CD8-positive, alpha-beta memory T cell (primary cell): ENCODE measurements around the gene EFNA2. TPM values are rescaled to one million over a fixed set of nuclear protein-coding genes. Genes with fewer than 3 reads are reported as not detected.

Experiments used
- CTCF ChIA-PET: fragments of 350-600 bp; sonication (Branson Sonifier 250); formaldehyde crosslinking; loops from one replicate; lab custom pipeline; 2021; ENCODE audit warnings: antibody characterized with exemption; lab: Charles Lee
- POLR2A ChIA-PET: fragments of 350-600 bp; sonication (Branson Sonifier 250); formaldehyde crosslinking; loops from one replicate; lab custom pipeline; 2021; ENCODE audit warnings: antibody characterized with exemption; lab: Charles Lee
- DNase-seq, 5 donors: peaks; one replicate each; pipeline versions ENCODE4 v3.0.0 to v3.0.0-alpha.2; 2020 to 2022; ENCODE audit warnings: mixed read lengths in 1 of 5
- H3K27ac ChIP-seq: one replicate; pipeline ENCODE4 v1.7.0; 2013; ENCODE audit warnings: low read depth, mild to moderate bottlenecking, low read length, moderate library complexity
- H3K27me3 ChIP-seq: 2 replicates; pipeline ENCODE4 v1.7.0; 2013; ENCODE audit warnings: low read length, mild to moderate bottlenecking; ENCODE audit not compliant: insufficient read depth, poor library complexity, severe bottlenecking
- H3K36me3 ChIP-seq: 2 replicates; pipeline ENCODE4 v1.7.0; 2013; ENCODE audit warnings: mild to moderate bottlenecking, low read length, moderate library complexity; ENCODE audit not compliant: insufficient read depth
- H3K4me1 ChIP-seq: 2 replicates; pipeline ENCODE4 v1.7.0; 2013; ENCODE audit warnings: mild to moderate bottlenecking, low read length, moderate library complexity; ENCODE audit not compliant: insufficient read depth
- H3K4me3 ChIP-seq: 2 replicates; pipeline ENCODE4 v1.7.0; 2013; ENCODE audit warnings: mild to moderate bottlenecking, low read length
- H3K9me3 ChIP-seq: 2 replicates; pipeline ENCODE4 v1.7.0; 2013; ENCODE audit warnings: mild to moderate bottlenecking, low read length
- H3K27ac Mint-ChIP-seq, 8 donors: one replicate each; pipeline ENCODE4 v1.8.0; 2020 to 2021; ENCODE audit warnings: mixed read lengths in 8 of 8, mild to moderate bottlenecking in 6 of 8, inconsistent platforms in 3 of 8, moderate library complexity in 3 of 8
- H3K27me3 Mint-ChIP-seq, 2 donors: one replicate each; pipeline ENCODE4 v1.8.0; 2020 to 2021; ENCODE audit warnings: mixed read lengths in 2 of 2, mild to moderate bottlenecking in 1 of 2, moderate library complexity in 1 of 2
- H3K36me3 Mint-ChIP-seq, 3 donors: one replicate each; pipeline ENCODE4 v1.8.0; 2020 to 2021; ENCODE audit warnings: mixed read lengths in 3 of 3, inconsistent platforms in 1 of 3, mild to moderate bottlenecking in 1 of 3
- H3K4me1 Mint-ChIP-seq, 3 donors: one replicate each; pipeline ENCODE4 v1.8.0; 2020 to 2021; ENCODE audit warnings: mixed read lengths in 3 of 3, inconsistent platforms in 1 of 3, mild to moderate bottlenecking in 1 of 3
- H3K4me3 Mint-ChIP-seq, 7 donors: one replicate each; pipeline ENCODE4 v1.8.0; 2020 to 2021; ENCODE audit warnings: mixed read lengths in 7 of 7, mild to moderate bottlenecking in 6 of 7, moderate library complexity in 4 of 7, inconsistent platforms in 2 of 7
- H3K9me3 Mint-ChIP-seq, 5 donors: one replicate each; pipeline ENCODE4 v1.8.0; 2020 to 2022; ENCODE audit warnings: mixed read lengths in 5 of 5, mild to moderate bottlenecking in 3 of 5, moderate library complexity in 2 of 5, inconsistent platforms in 1 of 5
- polyA plus RNA-seq: library from polyadenylated mRNA; unstranded; fragments of 300-500 nt; fragmentation: Illumina TruSeq; gene quantifications from one replicate; pipeline ENCODE4 v1.2.3, GENCODE V29; 2021
- total RNA-seq, 2 experiments: library from RNA; stranded (reverse); gene quantifications; one replicate each; pipeline ENCODE4 v1.2.3, GENCODE V29; 2021

Gene EFNA2
- total and polyA plus RNA-seq, 3 experiments from 2014 or later: not detected

GRCh38 chr19:1258707-1259205, 26.9 kb upstream of the EFNA2 start:
- peak overlapping the region; percentile 85 to 91 (median 88) for H3K4me3 Mint-ChIP-seq
- Histone ChIP-seq H3K27ac (peak overlapping the region; percentile 98), H3K27me3 (no peaks in the 10 kb centered on the region), H3K4me1 (peaks cover 83% of the 10 kb centered on the region), H3K36me3 (peaks cover 30% of the 10 kb centered on the region), H3K4me3 (peak overlapping the region; percentile 86), H3K9me3 (no peaks in the 10 kb centered on the region)
- CTCF ChIA-PET: interaction anchor here (1.1 to 7.9 kb wide), 3 partner anchors 9 to 14 kb away, joined by 5 to 99 read pairs (median 18); partner anchors contain the start of gene CIRBP
- peaks cover 0 to 7% of the 10 kb centered on the region in 2 donors for H3K27me3 Mint-ChIP-seq
- POLR2A ChIA-PET: interaction anchor here (0.6 to 4.1 kb wide), 7 partner anchors 8 to 230 kb away, joined by 3 to 41 read pairs (median 5); partner anchors contain the start of gene CIRBP
- H3K36me3 Mint-ChIP-seq: peaks cover 4 to 47% (median 7%) of the 10 kb centered on the region in 3 donors
- no peak for DNase-seq
- peaks cover 49 to 79% (median 49%) of the 10 kb centered on the region in 3 donors for H3K4me1 Mint-ChIP-seq
- H3K27ac Mint-ChIP-seq: peak overlapping the region; percentile 97 to 100 (median 98)
- H3K9me3 Mint-ChIP-seq: no peaks in the 10 kb centered on the region

GRCh38 chr19:1259206-1259875, 26.3 kb upstream of the EFNA2 start:
- Histone ChIP-seq H3K27me3 (no peaks in the 10 kb centered on the region), H3K4me3 (peak overlapping the region; percentile 86), H3K4me1 (peaks cover 77% of the 10 kb centered on the region), H3K9me3 (no peaks in the 10 kb centered on the region), H3K27ac (peak overlapping the region; percentile 98), H3K36me3 (peaks cover 25% of the 10 kb centered on the region)
- Mint-ChIP-seq H3K4me3 (peak overlapping the region; percentile 85 to 91 (median 88)), H3K27me3 (peaks cover 0 to 7% of the 10 kb centered on the region in 2 donors), H3K36me3 (peaks cover 4 to 46% (median 7%) of the 10 kb centered on the region in 3 donors), H3K27ac (peak overlapping the region; percentile 97 to 100 (median 98)), H3K4me1 (peaks cover 48 to 81% (median 49%) of the 10 kb centered on the region in 3 donors), H3K9me3 (no peaks in the 10 kb centered on the region)
- ChIA-PET POLR2A (interaction anchor here (0.6 to 4.1 kb wide), 5 partner anchors 9 to 262 kb away, joined by 3 to 41 read pairs (median 5); partner anchors contain the start of gene CIRBP), CTCF (interaction anchor here (1.1 to 7.9 kb wide), 4 partner anchors 8 to 15 kb away, joined by 3 to 99 read pairs (median 12); partner anchors contain the start of gene CIRBP)
- DNase-seq: peak; percentile 66 to 86 (median 80)

GRCh38 chr19:1259876-1260748, 25.6 kb upstream of the EFNA2 start:
- peaks cover 0 to 5% of the 10 kb centered on the region in 2 donors for H3K27me3 Mint-ChIP-seq
- no peaks in the 10 kb centered on the region for H3K27me3 ChIP-seq
- H3K9me3 ChIP-seq: no peaks in the 10 kb centered on the region
- peak overlapping the region; percentile 98 for H3K27ac ChIP-seq
- H3K27ac Mint-ChIP-seq: peak overlapping the region; percentile 97 to 100 (median 98)
- H3K9me3 Mint-ChIP-seq: no peaks in the 10 kb centered on the region
- peak; percentile 52 to 78 (median 63) for DNase-seq
- H3K4me3 Mint-ChIP-seq: peak overlapping the region; percentile 87 to 96 (median 91)
- ChIA-PET POLR2A (interaction anchor here (0.6 to 4.1 kb wide), 10 partner anchors 9 to 263 kb away, joined by 3 to 41 read pairs (median 4); partner anchors contain the start of gene CIRBP), CTCF (interaction anchor here (1.1 to 10.3 kb wide), 4 partner anchors 9 to 16 kb away, joined by 3 to 484 read pairs (median 12); partner anchors contain the start of genes ATP5F1D and CIRBP)
- peaks cover 73% of the 10 kb centered on the region for H3K4me1 ChIP-seq
- H3K4me3 ChIP-seq: peak overlapping the region; percentile 86
- peaks cover 17% of the 10 kb centered on the region for H3K36me3 ChIP-seq
- peaks cover 4 to 38% (median 4%) of the 10 kb centered on the region in 3 donors for H3K36me3 Mint-ChIP-seq
- H3K4me1 Mint-ChIP-seq: peaks cover 44 to 79% (median 45%) of the 10 kb centered on the region in 3 donors

- CTCF ChIA-PET: interaction anchor here (1.2 to 10.3 kb wide), 3 partner anchors 8 to 59 kb away, joined by 3 to 484 read pairs (median 4); partner anchors contain the start of gene ATP5F1D
- DNase-seq: peak; percentile 95 to 99 (median 97)
- Mint-ChIP-seq H3K27ac (peak overlapping the region; percentile 98 to 100 (median 100)), H3K36me3 (peaks cover 4 to 30% (median 4%) of the 10 kb centered on the region in 3 donors), H3K9me3 (no peaks in the 10 kb centered on the region), H3K27me3 (peaks cover 0 to 5% of the 10 kb centered on the region in 2 donors), H3K4me1 (peaks cover 46 to 79% (median 48%) of the 10 kb centered on the region in 3 donors), H3K4me3 (peak overlapping the region; percentile 89 to 96 (median 92))
- H3K36me3 ChIP-seq: peaks cover 9% of the 10 kb centered on the region
- peak overlapping the region; percentile 98 for H3K27ac ChIP-seq
- peaks cover 70% of the 10 kb centered on the region for H3K4me1 ChIP-seq
- POLR2A ChIA-PET: interaction anchor here (0.7 to 4.1 kb wide), 8 partner anchors 8 to 193 kb away, joined by 3 to 41 read pairs (median 5); partner anchors contain the start of gene CIRBP
- no peaks in the 10 kb centered on the region for H3K27me3 ChIP-seq
- H3K4me3 ChIP-seq: peak overlapping the region; percentile 95
- no peaks in the 10 kb centered on the region for H3K9me3 ChIP-seq
Observed at GRCh38 chr19:1260749-1261537, 24.7 kb upstream of the EFNA2 start.

- Mint-ChIP-seq H3K27me3 (peaks cover 0 to 5% of the 10 kb centered on the region in 2 donors), H3K27ac (peak overlapping the region; percentile 98 to 100 (median 100)), H3K4me1 (peaks cover 47 to 79% (median 49%) of the 10 kb centered on the region in 3 donors), H3K9me3 (no peaks in the 10 kb centered on the region), H3K4me3 (peak overlapping the region; percentile 89 to 96 (median 92)), H3K36me3 (peaks cover 4 to 24% (median 4%) of the 10 kb centered on the region in 3 donors)
- no peaks in the 10 kb centered on the region for H3K9me3 ChIP-seq
- ChIA-PET POLR2A (interaction anchor here (1.0 to 4.1 kb wide), 6 partner anchors 8 to 17 kb away, joined by 3 to 41 read pairs (median 8); partner anchors contain the start of genes CIRBP and FAM174C), CTCF (interaction anchor here (1.0 to 10.3 kb wide), 5 partner anchors 9 to 62 kb away, joined by 3 to 484 read pairs (median 3); partner anchors contain the start of gene ATP5F1D)
- H3K36me3 ChIP-seq: peaks cover 8% of the 10 kb centered on the region
- peak overlapping the region; percentile 98 for H3K27ac ChIP-seq
- H3K4me1 ChIP-seq: peaks cover 71% of the 10 kb centered on the region
- no peaks in the 10 kb centered on the region for H3K27me3 ChIP-seq
- DNase-seq: no peak
- peak overlapping the region; percentile 95 for H3K4me3 ChIP-seq
Observed at GRCh38 chr19:1261538-1261797, 24.2 kb upstream of the EFNA2 start.

- CTCF ChIA-PET: interaction anchor here (1.0 to 10.3 kb wide), 5 partner anchors 9 to 62 kb away, joined by 3 to 484 read pairs (median 3); partner anchors contain the start of gene ATP5F1D
- peaks cover 8% of the 10 kb centered on the region for H3K36me3 ChIP-seq
Observed at GRCh38 chr19:1261798-1262622, 23.7 kb upstream of the EFNA2 start.

More at GRCh38 chr19:1261798-1262622, 23.7 kb upstream of the EFNA2 start:
- H3K9me3 Mint-ChIP-seq: no peaks in the 10 kb centered on the region
- H3K27ac ChIP-seq: peak overlapping the region; percentile 98
- H3K36me3 Mint-ChIP-seq: peaks cover 4 to 21% (median 4%) of the 10 kb centered on the region in 3 donors
- peak overlapping the region; percentile 95 for H3K4me3 ChIP-seq
- peak; percentile 44 to 69 (median 51) for DNase-seq
- H3K4me1 Mint-ChIP-seq: peaks cover 47 to 76% (median 49%) of the 10 kb centered on the region in 3 donors
- H3K4me1 ChIP-seq: peaks cover 66% of the 10 kb centered on the region
- no peaks in the 10 kb centered on the region for H3K9me3 ChIP-seq
- POLR2A ChIA-PET: interaction anchor here (1.0 to 2.0 kb wide), 6 partner anchors 9 to 18 kb away, joined by 3 to 8 read pairs (median 6); partner anchors contain the start of gene FAM174C
- no peaks in the 10 kb centered on the region for H3K27me3 ChIP-seq
- peak overlapping the region; percentile 89 to 96 (median 92) for H3K4me3 Mint-ChIP-seq
- H3K27me3 Mint-ChIP-seq: peaks cover 0 to 5% of the 10 kb centered on the region in 2 donors
- peak overlapping the region; percentile 98 to 100 (median 100) for H3K27ac Mint-ChIP-seq
